Neural progenitor cell (in vitro differentiated cells): ENCODE results near the gene TRAF7.

Source experiments
- CTCF ChIP-seq: fragments of 200-600 bp; sonication (generic); IDR thresholded peaks from 2 replicates; pipeline ENCODE4 v1.5.1; 2017; ENCODE audit warnings: antibody characterized with exemption, mild to moderate bottlenecking
- EZH2 ChIP-seq: fragments of 200-600 bp; sonication (generic); IDR thresholded peaks from 2 replicates; pipeline ENCODE4 v1.6.1; 2017; ENCODE audit warnings: antibody characterized with exemption, mild to moderate bottlenecking, moderate library complexity
- EZH2phosphoT487 ChIP-seq: fragments of 200-600 bp; sonication (generic); IDR thresholded peaks from 2 replicates; pipeline ENCODE4 v1.6.1; 2017; ENCODE audit warnings: antibody characterized with exemption

GRCh38 chr16:2179576-2179975 lies 24.0 kb downstream of the TRAF7 start:
- no peak for TF ChIP-seq CTCF
- TF ChIP-seq EZH2: no peak
- TF ChIP-seq EZH2phosphoT487: no peak
